Right ventricle myocardium inferior (tissue), 1 donor: ENCODE measurements around the gene LDLRAD4. TPM values are rescaled to one million over a fixed set of nuclear protein-coding genes. Genes with fewer than 3 reads are reported as not detected.
A peak's percentile ranks its signal among the peaks of the same experiment; 100 is the strongest.

Experiments used
- ATAC-seq: fragments of 200-7000 bp; cut with Tn5 transposase; one replicate; pipeline ENCODE4 v1.9.1; 2020; ENCODE audit warnings: mild to moderate bottlenecking, moderate library complexity
- DNase-seq: peaks from one replicate; pipeline ENCODE4 v3.0.0; 2021; ENCODE audit errors: missing footprints
- intact Hi-C: fragments of 100-400 bp; cut with DNase I; formaldehyde crosslinking; loops from one replicate; pipeline ENCODE4 v1.11.0; 2022
- total RNA-seq: library from RNA; stranded (reverse); fragmentation: NEBNext Ultra II Directional; extraction: Animal tissue kit (Norgen Biotek cat#: 25700); gene quantifications from one replicate; pipeline ENCODE4 v1.2.1, GENCODE V29; 2021
- donor health status: DM: no; HTN: yes; CAD: no; lungs with severe emphysema.

Gene LDLRAD4
- total RNA-seq, 1 donor from 2014 or later = 29.6 TPM

DNA sequence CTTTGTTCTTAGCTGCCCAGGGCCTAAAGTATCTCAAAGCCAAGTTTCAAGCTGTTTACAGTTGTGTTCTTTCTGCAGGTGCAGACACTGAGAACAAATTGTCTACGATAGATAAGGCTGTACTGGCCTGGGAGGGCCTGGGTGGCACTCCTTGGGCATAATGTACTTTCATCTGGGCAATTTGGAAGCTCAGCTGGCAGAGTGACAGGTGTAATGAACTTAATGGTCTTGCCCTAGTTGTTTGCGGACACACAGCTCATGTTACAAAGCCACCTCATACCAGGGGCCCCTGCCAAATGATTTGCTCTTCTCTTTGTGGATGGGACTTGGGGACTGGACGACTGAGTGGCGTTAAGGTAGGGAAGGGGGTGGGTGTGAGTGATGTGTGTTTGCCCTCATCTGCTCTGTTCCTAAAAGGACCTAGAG, 4.3 kb downstream of the LDLRAD4 start:
- no peak for DNase-seq
- peak; percentile 66 for ATAC-seq
- intact Hi-C loops = loop anchor here (2.0 to 5.0 kb wide), 5 partner anchors 48 to 249 kb away; no protein-coding TSS in a partner anchor

DNA sequence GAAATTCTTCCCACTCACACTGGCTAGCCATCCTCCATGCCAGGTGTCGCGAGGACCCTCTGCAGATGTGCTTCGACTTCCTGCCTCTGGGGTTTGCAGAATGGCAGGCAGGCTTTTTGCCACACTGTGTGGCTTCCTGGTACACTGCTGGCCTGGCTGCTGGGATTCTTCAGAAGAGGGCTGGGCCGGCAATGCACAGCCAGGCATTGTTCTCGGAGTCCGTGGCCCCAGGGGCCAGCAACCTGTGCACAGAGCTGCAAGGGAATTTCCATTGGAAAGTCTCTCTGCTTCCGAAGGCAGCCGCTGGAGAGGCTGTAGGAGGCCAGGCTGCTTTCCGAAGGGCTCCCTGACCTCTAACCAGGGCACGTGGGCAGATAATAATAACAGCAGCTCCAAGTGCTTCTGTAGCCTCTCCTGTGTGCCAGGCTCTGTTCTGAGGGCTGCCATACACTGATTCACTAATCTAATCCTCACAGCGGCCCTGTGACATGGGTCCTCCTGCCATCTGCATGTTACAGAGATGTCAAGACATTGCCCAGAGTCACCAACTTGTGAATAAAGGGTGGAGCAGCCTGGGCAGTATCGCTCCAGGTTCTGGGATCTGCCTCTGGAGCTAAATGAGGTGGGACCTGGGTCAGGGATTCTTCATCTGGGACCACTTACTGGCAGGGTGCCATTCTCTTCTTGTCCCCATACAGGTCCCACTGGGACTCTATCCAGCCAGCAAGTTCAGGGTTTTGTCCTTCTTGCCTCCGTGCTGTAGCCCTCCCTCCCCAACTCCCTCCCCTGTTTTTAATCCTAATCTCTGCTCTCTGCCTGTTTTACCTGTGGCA, 5.0 kb downstream of the LDLRAD4 start:
- intact Hi-C loops = loop anchor here (2.0 to 5.0 kb wide), 5 partner anchors 47 to 249 kb away; no protein-coding TSS in a partner anchor
- ATAC-seq (peak; percentile 75), DNase-seq (no peak)

DNA sequence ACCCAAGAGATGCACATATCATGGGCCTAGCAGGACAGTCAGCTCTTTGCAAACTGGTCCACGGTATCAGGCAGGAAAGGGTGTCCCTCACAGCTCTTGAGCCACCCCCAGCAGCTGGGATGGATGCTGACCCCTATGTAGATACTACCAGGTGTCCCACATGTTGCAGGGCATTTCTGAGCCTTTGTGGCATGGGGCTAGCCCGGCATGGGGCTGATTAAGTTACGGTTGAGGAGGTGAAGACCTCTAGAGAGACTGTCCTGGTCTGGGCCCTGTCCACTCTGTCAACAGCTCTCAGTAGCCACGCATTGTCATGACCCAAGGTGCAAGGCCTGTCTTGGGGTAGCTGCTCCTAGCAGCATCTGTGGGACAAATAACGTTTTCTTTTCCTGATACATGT, 6.7 kb downstream of the LDLRAD4 start:
- no peak for DNase-seq
- intact Hi-C loops = no loop called here
- no peak for ATAC-seq

DNA sequence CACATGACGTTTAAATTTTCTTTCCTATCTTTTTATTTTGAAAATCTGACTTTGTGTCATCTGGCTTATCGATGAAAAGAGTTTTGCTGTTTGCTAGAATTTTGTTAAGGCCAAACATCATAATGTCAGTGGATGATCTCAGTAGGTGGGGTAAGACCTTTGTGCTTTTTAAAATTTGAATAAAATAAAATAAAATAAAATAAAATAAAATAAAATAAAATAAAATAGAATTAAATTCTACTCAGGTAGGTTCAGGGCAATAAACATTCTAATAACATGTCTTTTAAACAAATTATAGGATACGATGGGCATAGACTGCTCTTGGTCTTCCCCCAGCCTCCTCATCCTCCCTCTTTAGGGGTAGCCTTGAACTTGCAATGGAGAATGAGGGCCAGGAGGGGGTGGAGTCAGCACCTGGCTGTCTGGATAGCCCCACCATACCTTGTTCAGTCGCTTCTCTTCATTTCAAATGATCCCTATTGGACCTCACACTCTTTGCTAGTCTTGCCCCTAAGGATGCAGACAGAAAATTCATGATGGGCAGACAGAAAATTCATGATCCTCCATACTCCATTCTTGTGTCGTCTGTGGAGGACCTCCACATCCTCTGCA, 8.1 kb downstream of the LDLRAD4 start:
- intact Hi-C loops = no loop called here
- no peak for DNase-seq
- ATAC-seq = no peak

DNA sequence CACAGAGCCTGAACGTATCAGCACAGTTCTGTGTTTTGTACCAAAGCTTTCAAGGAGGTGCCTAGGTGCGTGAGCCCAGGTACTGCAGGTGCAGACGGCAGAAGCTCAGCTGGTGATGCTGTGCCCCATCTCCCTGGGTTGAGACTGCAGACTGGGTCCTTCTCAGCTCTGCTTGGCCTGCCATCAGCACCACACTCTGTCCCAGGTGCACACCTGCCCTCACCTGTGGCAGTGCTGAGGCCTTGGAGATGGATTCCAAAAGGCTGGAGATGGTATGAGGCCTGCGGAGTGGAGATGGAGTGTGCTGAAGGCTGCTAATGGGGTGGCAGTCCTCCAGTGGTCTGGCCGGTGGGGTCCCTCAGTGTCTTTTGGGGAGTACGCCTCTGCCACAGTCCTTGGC, 9.3 kb downstream of the LDLRAD4 start:
- intact Hi-C loops = no loop called here
- ATAC-seq (no peak), DNase-seq (no peak)

DNA sequence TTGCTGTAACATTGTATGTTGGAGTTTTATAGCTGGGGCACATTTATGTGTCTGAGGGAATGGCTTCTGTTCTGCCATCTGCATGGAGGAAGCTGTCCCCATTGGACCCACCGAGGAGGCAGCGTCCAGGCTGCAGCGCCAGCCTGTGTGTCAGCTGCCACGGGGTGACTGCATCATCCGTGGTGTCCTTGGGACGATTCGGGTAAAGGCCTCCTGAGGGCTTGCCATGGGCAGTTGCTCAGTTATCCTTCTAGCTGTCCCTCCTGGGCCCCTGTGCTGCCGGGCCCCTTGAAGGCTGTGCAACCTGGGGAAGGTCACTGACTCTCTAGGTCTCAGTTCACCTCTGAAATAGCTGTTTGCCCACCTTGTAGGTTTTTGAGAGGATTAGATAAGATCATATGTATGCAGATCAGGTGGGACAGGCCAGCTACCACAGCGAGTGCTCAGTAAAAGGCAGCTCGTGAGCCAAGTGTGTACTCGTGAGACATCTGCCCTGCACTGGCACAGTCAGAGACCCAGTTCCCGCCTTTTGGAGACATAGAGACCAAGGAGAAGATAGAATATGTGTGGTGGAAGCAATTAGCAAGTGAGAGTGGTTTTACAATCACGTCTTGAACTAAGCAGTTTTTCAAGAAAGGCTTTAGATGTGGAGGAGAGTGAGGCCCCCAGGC, 10.6 kb downstream of the LDLRAD4 start:
- intact Hi-C loops = no loop called here
- no peak for ATAC-seq
- no peak for DNase-seq

DNA sequence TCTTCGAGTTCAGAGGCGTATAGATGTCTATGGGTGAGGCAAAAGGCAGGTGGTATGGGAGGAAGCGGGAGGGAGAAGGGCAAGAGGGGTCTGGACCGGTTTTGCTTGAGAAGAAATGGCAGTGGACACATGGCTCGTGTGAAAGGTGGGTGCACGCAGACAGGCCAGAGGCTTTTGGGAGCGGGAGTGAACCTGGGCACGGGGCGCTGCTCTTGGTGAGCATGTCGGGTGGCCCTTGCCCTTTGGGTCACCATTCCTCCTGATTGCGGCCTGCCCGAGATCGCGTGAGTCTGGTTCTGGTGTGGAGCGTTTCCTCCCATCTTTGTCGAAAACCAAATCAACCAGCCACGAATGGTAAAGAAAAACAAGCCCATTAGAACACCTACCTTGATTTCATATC, 12.6 kb downstream of the LDLRAD4 start:
- DNase-seq (no peak), ATAC-seq (no peak)
- intact Hi-C loops = no loop called here

DNA sequence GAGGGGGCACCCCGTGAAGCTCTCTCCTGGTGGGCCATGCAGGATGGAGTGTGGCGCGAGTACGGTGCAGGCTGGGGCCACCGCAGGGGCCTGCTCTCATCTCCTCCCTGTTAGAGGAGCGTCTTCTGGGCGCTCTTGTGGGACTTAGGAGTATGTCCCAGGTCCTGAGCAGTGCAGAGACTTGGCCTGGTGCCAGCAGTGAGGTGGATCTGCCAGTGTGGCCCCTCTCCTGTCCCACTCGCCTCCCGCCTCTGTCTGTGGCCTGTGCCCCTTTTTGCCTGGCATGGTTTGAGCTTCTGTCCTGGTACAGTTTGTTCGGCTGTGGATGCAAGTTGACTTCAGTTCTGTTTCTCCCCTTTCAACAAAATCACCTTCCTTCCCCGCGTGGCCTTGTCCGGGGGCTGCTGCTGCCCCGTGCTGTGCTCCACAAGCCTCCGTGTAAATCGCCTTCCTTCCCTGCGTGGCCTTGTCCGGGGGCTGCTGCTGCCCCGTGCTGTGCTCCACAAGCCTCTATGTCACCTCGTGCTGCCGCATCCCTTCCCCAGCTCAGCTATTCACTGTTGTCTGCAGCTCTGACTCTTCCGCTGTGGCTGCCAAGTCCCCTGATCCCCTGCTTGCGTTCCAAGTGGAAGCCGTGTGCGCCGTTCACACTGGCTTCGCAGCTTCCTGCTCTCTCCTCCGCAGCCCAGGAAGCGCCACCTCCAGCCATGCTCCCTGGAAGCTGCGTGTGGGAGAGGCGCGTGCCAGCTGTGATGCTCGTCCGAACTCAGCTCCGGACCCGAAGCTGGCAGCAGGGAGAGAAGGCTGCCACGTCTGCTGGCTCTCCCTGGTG, 13.7 kb downstream of the LDLRAD4 start:
- no peak for DNase-seq
- intact Hi-C loops = no loop called here

DNA sequence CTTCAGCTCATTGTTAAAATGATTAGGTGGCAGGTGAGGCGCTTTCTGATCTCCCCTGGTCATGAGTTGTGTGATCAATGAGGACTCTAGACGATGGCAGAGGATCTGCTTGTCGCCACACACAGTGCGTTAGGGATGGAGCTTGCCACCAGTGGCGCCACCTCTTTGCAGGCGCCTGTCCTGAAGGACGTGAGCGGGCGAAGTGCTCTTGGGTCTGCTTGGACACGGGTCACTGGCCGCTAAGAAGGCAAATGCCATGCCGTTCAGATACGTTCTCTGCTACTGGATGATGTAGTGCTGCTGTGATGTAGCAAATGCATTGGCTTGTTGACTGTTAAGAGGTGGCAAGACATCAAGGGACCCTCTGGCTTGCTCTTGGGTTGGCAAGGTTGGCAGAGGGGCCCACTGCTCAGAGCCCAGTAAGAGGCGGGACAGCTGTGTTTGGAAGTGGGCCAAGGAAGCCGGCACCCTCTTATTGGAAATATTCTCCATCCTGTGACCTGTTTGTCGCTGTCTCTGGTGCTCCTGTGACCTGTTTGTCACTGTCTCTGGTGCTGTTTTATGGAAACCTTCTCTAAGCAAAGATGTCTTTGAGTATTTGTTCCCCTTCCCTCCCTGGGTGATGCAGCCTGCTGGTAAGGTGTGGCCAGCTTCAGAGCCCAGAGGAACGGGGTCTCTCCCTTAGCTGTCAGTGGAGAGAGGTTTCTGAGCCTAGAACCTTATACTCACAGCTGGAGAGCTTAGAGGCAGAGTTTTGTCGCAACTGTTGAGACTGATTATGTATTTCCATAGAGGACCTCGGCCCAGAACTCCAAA, 14.6 kb downstream of the LDLRAD4 start:
- ATAC-seq (no peak), DNase-seq (no peak)
- intact Hi-C loops = no loop called here

More for the DNA sequence above, 13.7 kb downstream of the LDLRAD4 start:
- peak; percentile 61 for ATAC-seq

DNA sequence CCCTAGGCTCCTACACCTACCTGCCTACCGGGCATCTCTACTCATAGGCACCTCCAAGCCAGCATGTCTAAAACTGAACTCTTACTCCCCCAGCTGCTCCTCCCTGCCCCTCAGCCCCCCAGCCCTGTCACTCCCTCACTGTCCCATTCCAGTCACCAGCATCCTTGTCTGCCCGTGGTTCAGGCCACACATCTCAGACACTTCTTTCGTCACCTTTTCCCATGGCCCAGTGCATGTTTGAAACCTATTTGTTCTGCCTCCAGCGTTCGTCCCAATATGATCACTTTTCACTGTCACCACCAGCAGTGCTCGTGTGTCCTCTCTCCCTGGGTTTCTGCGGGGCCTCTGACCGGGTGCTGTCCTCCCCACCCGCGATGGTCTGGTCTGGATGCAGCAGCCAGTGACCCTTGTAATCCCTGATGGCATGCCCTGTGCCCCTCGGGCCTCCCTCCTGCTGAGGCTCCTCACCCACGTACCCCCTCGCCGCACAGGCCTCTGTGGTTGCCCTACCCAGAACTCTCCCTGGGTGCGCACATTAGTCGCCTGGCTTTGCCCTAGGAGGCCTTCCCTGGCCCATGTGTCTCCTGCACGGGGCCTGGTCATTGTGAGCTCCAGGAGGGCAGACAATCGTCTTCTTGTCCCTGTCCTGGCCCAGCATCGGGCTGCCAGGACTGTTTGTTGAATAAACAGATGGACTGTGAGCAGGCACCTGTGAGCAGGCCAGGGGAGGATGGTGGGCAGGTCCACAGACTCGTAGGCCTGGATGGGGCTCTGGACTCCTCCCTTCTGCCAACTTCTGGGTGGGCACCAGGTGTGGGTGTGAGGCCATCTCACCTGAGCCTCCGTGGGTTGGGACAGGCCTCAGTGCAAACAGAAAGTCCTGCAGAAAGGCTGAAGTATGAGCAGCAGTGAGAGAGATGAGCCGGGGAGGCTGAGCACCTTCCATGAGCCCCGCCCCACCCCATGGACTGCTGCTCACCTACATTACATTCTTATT, 15.5 kb downstream of the LDLRAD4 start:
- no peak for DNase-seq
- ATAC-seq = no peak
- intact Hi-C loops = no loop called here

DNA sequence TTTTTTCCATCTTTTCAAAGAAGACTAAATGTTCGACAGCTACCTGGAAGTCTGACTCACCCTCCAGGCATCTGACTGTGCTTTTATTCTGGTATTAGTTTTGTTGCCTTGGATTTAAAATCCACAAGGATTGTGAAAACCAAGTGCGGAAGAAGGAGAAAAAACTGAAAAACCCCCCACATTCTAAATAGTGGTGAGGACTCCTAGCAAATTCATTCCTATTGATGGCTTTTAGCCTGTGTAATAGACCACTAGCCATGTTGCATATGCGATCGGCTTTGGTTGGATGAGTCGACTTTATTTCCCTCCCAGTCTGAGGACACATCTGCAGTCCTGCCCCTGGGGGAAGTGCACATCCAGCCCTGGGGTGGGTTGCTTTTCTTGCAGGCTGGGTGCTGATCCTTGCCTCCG, 16.9 kb downstream of the LDLRAD4 start:
- ATAC-seq = no peak
- intact Hi-C loops = no loop called here
- no peak for DNase-seq

DNA sequence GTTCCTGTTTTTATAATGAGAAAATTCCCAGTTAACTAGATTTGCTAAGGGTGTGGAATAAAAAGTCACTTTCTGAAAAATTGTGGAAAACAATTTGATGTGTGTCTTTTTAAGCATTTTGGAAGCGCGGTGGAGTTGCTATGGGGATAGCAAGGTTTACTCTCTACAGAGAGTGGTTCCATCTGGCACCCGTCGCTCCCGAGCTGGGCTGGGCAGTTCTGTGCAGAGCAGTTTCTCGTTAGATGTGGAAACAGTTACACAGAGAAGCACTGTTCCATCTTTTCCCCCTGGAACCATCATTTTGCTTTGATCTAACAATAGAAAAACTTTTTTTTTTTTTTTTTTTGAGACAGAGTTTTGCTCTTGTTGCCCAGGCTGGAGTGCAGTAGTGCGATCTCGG, 17.4 kb downstream of the LDLRAD4 start:
- intact Hi-C loops = no loop called here
- DNase-seq = peak; percentile 80

DNA sequence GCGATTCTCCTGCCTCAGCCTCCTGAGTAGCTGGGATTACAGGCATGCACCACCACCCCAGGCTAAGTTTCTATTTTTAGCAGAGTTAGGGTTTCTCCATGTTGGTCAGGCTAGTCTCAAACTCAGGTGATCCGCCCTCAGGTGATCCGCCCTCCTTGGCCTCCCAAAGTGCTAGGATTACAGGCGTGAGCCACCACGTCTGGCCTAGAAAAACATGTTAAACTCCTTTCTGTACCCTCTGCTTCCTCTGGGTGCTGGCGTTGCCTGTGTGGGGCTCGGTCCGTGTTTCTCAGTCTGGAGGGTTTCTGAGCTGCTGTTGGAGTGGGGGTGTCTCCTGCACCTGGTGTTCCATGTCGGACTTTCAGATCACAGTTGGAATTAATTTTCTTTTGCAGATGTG, 17.9 kb downstream of the LDLRAD4 start:
- DNase-seq = no peak
- no peak for ATAC-seq
- intact Hi-C loops = no loop called here

More for the DNA sequence above, 17.4 kb downstream of the LDLRAD4 start:
- ATAC-seq = peak; percentile 90

DNA sequence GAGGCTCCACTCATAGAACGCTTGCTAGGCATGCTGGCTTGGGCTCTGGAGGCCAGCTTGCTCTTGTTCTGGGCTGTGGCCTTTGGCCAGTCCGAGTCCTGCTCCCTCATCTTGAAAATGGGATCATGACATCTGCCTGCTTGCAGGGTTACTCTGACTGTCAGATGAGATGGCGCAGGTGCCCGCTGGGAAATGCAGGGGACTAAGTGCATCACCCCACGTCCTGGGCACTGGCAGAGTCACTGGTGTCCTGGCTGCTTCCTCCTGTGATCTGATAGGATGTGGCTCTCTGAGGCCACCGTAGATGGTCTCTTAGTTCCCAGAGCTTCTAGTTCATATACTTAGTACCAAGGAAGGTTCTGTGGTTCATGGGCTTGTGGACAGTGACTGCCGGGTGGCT, 18.5 kb downstream of the LDLRAD4 start:
- intact Hi-C loops = no loop called here
- ATAC-seq (no peak), DNase-seq (no peak)

DNA sequence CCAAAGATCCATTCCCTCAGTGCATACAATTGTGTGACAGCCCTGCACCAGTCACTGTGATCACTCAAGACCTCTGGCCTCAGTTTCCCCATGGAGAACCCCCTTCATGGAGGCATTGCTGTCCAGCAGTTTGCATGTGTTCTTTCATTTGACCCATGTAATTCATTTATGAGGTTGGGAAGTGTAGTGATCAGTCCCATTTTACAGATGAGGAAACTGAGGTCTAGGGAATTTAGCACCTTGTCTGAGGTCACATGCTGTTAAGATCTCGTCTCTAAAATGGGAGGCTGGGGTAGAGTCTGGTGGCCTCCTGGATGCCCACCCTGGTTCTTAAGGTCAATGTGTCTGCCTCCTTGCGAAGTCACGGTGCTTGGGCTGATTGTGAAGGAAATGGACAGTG, 19.1 kb downstream of the LDLRAD4 start:
- DNase-seq = no peak

DNA sequence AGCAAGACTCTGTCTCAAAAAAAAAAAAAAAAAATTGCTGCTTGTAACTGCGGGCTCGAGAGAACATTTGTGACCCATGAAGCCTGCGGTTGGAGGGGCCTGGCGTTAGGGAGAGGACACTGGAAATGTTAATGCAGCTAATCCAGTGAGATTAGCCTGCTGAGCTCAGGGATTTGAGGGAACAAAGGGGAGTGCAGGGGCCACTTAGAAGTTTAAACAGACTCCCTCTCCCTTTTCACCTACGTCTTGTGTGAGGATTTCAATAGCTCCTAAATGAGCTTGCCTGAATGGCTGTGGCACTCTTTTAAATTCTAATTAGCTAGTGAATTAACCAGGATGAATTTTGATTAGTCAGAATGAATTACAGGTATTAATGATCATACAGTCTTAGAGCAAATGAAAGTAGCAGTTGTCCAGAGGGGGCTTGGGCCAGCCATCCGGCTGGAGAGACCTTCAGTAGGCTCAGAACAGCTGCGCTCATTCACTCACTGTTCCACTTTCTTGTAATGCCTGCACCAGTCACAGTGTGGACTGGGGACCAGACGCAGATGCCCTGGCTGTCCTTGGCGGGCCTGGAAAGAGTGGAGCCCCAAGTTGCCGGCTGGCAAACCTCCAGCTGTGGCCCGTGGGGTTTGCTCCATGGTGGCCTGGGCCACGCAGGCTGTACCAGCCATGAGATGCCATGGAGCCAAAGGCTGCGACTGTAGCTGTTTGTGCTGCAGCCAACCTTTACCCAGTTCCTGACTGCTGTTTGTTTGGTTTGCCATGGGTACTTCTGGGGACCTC, 20.8 kb downstream of the LDLRAD4 start:
- intact Hi-C loops = no loop called here
- ATAC-seq = no peak
- no peak for DNase-seq

More for the DNA sequence above, 19.1 kb downstream of the LDLRAD4 start:
- ATAC-seq = no peak
- intact Hi-C loops = no loop called here
